Measurements from ENCODE around the gene PDCD6IP. TPM values are rescaled to one million over a fixed set of nuclear protein-coding genes. Genes with fewer than 3 reads are reported as not detected.

The PDCD6IP gene
- total RNA-seq, 1 donor from 2014 or later: 168 TPM

- Mint-ChIP-seq H3K27ac (no peak overlapping the region), H3K36me3 (no peaks in the 10 kb centered on the region), H3K4me1 (ENCODE audit: unreplicated experiment) (peaks cover 8% of the 10 kb centered on the region), H3K9me3 (no peaks in the 10 kb centered on the region), H3K27me3 (peaks cover 8% of the 10 kb centered on the region), H3K4me3 (no peak overlapping the region)
- no peak for DNase-seq (ENCODE audit: extremely low spot score, unreplicated experiment)
- TF ChIP-seq, protein P1, sequence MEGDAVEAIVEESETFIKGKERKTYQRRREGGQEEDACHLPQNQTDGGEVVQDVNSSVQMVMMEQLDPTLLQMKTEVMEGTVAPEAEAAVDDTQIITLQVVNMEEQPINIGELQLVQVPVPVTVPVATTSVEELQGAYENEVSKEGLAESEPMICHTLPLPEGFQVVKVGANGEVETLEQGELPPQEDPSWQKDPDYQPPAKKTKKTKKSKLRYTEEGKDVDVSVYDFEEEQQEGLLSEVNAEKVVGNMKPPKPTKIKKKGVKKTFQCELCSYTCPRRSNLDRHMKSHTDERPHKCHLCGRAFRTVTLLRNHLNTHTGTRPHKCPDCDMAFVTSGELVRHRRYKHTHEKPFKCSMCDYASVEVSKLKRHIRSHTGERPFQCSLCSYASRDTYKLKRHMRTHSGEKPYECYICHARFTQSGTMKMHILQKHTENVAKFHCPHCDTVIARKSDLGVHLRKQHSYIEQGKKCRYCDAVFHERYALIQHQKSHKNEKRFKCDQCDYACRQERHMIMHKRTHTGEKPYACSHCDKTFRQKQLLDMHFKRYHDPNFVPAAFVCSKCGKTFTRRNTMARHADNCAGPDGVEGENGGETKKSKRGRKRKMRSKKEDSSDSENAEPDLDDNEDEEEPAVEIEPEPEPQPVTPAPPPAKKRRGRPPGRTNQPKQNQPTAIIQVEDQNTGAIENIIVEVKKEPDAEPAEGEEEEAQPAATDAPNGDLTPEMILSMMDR (conservative IDR thresholded peaks at IDR 0.05): no peak
Observed at GRCh38 chr3:33881156-33882064, 83.0 kb downstream of the PDCD6IP start.

DNA sequence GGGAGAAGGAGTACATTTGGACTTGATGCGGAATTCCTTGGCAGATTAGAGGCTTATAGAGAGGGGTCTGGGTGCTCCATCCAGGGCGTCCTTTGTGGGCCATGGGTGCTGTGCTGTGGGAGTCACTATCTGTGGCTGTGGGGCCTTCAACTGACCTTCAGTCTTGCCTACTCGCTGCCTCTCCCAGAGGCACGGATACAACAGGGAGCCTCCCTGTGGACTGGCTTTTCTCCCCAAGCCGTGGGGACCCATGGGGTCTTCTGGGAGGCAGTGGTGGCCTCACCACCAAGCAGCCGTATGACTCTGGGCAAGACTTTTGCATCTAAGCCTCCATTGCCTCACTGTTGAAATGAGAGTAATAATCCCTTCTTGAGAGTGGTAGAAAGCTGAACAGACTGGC lies 83.9 kb downstream of the PDCD6IP start:
- peak overlapping the region; percentile 5 for H3K27ac Mint-ChIP-seq

GRCh38 chr3:33883538-33883950 lies 85.1 kb downstream of the PDCD6IP start:
- H3K27ac Mint-ChIP-seq: peak overlapping the region; percentile 44
- H3K27me3 Mint-ChIP-seq: peaks cover 8% of the 10 kb centered on the region
- no peaks in the 10 kb centered on the region for H3K9me3 Mint-ChIP-seq
- TF ChIP-seq, protein P1 (conservative IDR thresholded peaks at IDR 0.05): peak; percentile 97
- peak overlapping the region; percentile 74 for H3K4me3 Mint-ChIP-seq
- peaks cover 8% of the 10 kb centered on the region for H3K4me1 Mint-ChIP-seq (ENCODE audit: unreplicated experiment)
- no peak for DNase-seq (ENCODE audit: extremely low spot score, unreplicated experiment)
- H3K36me3 Mint-ChIP-seq: no peaks in the 10 kb centered on the region

More for the DNA sequence above, 83.9 kb downstream of the PDCD6IP start:
- TF ChIP-seq, protein P1 (conservative IDR thresholded peaks at IDR 0.05): no peak
- no peaks in the 10 kb centered on the region for H3K9me3 Mint-ChIP-seq
- peaks cover 8% of the 10 kb centered on the region for H3K4me1 Mint-ChIP-seq (ENCODE audit: unreplicated experiment)
- H3K36me3 Mint-ChIP-seq: no peaks in the 10 kb centered on the region
- H3K4me3 Mint-ChIP-seq: no peak overlapping the region
- DNase-seq (ENCODE audit: extremely low spot score, unreplicated experiment): no peak
- peaks cover 8% of the 10 kb centered on the region for H3K27me3 Mint-ChIP-seq

- no peak overlapping the region for H3K27ac Mint-ChIP-seq
- no peaks in the 10 kb centered on the region for H3K36me3 Mint-ChIP-seq
- DNase-seq (ENCODE audit: extremely low spot score, unreplicated experiment): no peak
- TF ChIP-seq, protein P1 (conservative IDR thresholded peaks at IDR 0.05): no peak
- H3K4me3 Mint-ChIP-seq: peak overlapping the region; percentile 74
- H3K9me3 Mint-ChIP-seq: no peaks in the 10 kb centered on the region
- H3K4me1 Mint-ChIP-seq (ENCODE audit: unreplicated experiment): peaks cover 8% of the 10 kb centered on the region
- H3K27me3 Mint-ChIP-seq: peaks cover 8% of the 10 kb centered on the region
Observed at GRCh38 chr3:33883951-33884561, 85.6 kb downstream of the PDCD6IP start.

GRCh38 chr3:33884701-33885100 lies 86.3 kb downstream of the PDCD6IP start:
- TF ChIP-seq, protein P1 (conservative IDR thresholded peaks at IDR 0.05): no peak
- Mint-ChIP-seq H3K27ac (no peak overlapping the region), H3K4me1 (ENCODE audit: unreplicated experiment) (peaks cover 8% of the 10 kb centered on the region), H3K4me3 (no peak overlapping the region), H3K9me3 (no peaks in the 10 kb centered on the region), H3K27me3 (peaks cover 8% of the 10 kb centered on the region), H3K36me3 (no peaks in the 10 kb centered on the region)
- DNase-seq (ENCODE audit: extremely low spot score, unreplicated experiment): no peak
